SK-MEL-5 (cell line): ENCODE data around the gene PGS1. TPM values are rescaled to one million over a fixed set of nuclear protein-coding genes. Genes with fewer than 3 reads are reported as not detected.

ENCODE experiments used
- DNase-seq: peaks from one replicate; pipeline ENCODE4 v3.0.0-alpha.2; 2016; ENCODE audit warnings: low read depth, low spot score
- in situ Hi-C: cut with HindIII; loops from 2 replicates; pipeline ENCODE4 v1.10.0; 2016; ENCODE audit warnings: low sequenced_read_pairs, high pct_unique_total_duplicates, low pct_unique_long_range_greater_than_20kb
- small RNA-seq, 2 experiments: library from RNA; depleted of rRNA; stranded (forward); fragments of <200 nt; gene quantifications; one replicate each; pipeline ENCODE3, GENCODE V24; 2014
- total RNA-seq: library from RNA; depleted of rRNA; stranded (reverse); fragments of >200 nt; shearing (Covaris generic); gene quantifications from 2 replicates; pipeline ENCODE4 v1.2.3, GENCODE V29; 2014; rRNA removed

Gene PGS1
- total RNA-seq, 1 experiment from 2014 or later, result 43.5 TPM

DNA sequence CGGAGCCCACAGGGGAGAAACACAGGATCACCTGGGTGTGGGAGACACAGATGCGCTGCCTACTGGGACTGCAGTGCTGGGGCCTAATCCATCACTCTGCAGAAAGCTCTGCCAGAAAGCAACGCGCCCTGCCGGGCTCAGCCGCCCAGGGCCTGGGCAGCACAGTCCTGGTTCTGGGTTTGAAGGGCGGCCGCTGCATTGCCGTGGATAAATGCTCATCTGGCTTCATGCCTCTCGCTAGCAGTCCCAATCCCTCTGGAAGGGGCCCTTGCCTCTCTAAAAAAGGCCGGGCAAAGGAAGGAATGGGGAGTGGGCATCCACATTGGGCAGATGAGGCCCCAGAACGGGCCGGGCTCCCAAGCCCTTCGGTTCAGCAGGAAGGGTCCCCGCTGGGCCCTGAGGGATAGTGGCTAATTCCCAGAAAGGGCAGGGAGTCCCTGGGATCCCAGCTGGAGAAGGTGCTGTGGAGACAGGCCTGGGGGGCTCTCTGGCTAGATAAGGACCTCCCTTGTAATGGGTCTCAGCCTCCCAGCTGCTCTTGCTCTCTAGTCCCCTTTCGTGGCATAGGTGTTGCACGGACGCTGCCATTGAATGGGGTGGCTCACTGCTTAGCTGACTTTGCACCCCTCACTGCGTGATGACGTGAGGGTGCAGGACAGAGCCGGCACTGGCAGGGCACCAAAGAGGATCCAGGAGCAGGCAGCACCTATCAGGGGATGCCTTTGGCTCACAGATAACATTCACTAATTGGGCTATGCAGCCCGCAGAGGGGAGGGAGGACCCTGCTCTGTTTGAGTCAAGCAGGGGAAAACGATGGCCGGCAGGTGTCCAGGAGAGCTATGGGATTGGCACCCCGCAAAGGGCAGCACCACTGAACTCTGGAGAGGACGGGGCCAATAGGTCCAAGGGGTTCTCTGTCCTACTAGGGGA lies 88.6 kb downstream of the PGS1 start:
- DNase-seq, result no peak
- in situ Hi-C loops, result no loop called here

DNA sequence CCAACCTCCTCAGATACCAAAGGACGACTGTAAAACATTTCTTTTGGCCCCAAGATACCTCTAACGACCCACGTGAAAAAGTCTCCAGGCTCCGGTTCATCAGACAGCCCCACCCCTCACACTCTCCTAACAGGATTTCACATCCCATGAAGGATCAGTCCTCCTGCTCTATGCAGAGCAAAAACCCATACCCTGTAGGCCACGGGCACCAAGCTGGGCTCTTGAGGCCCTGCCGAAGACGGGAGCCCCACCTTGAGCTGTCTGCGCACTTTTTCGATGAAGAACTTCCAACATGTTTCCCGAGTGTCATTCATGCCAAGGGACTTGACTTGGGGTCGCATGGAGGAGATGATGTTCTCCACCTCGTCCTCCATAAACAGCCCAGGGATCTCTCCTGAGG lies 89.9 kb downstream of the PGS1 start:
- no peak for DNase-seq
- in situ Hi-C loops, result no loop called here

DNA sequence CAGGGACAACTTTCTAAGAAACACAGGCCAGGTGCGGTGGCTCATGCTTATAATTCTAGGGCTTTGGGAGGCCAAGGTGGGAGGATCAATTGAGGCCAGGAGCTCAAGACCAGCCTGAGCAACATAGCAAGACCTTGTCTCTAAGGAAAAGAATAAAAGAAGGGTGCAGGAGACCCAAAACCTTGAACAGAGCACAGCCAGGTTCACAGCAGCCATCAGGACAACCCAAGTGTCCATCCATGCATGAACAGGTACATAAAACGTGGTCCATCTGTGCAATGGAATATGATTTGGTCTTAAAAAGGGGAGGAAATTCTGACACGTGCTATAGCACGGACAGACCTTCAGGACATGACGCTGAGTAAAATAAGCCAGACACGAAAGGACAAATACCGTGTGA lies 91.0 kb downstream of the PGS1 start:
- no peak for DNase-seq
- in situ Hi-C loops, result no loop called here

DNA sequence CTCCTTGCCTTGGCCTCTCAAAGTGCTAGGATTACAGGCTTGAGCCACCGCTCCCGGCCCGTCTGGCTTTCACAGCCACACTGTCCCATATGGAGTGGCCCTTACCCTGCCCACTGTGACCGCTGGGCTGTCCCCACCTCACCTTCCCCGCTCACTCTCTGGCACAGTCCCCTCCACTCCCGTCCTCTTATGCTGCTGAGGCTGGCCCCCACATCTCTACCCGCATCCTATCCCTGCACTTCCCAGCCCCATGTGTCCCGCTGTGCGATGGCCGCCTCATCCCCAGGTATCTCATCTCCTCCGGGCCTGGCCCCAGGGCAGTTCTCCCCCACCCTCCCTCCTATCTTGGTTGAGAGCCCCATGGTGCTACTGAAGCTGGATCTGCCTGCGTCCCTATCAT lies 93.2 kb downstream of the PGS1 start:
- in situ Hi-C loops, result no loop called here
- DNase-seq, result no peak

GRCh38 chr17:78472035-78472905 lies 93.8 kb downstream of the PGS1 start:
- in situ Hi-C loops, result no loop called here
- DNase-seq, result no peak

DNA sequence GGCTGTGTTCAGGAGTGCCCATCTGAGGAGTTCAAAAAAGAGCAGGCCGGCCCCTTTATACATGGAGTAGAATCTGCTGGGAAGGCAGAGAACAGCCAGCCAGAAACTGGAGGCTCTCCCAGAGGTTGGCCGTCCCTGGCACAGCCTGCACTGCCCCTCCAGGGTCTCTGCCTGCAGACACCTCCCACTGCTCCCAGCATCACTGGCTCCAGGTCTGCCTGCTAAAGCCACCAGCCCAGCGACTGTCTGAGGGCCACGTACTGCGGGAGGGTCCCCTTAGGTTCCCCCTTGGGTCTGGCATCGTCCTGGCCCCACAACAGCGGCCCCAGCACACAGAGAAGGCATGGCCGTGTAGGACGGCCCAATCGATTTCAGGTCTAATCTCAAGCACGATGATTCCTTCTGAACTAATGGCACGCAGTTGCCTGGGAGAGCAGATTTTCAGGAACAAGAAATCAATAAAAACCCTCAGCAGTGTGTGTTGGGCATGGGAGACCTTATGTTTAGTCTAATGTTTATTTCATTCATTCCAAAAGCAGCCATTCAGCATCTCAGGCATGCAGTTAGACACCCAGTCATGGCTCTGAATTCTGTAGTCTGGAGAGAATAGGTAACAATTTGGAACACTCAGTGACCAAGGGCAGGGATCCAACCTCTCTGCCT lies 95.6 kb downstream of the PGS1 start:
- DNase-seq, result no peak
- in situ Hi-C loops, result no loop called here

Small RNA genes lying within 50 kb of the gene (small RNA-seq; reads per million reads assigned to genes)
- gene RF00415 (0 reads per million in 2 experiments), gene RN7SL236P (0 reads per million in 2 experiments)

Other genes with a start within 250 kb of the PGS1 start
- 281 and 299 TPM in 2 replicates for gene TMC6, start 249.9 kb upstream of the PGS1 start, total RNA-seq
- 0.45 and 2.0 TPM in 2 replicates for gene TMC8, start 247.9 kb upstream of the PGS1 start, total RNA-seq
- not detected in 2 replicates for gene C17orf99, start 232.3 kb upstream of the PGS1 start, total RNA-seq
- gene SYNGR2, start 210.1 kb upstream of the PGS1 start, total RNA-seq, result 68.5 and 87.2 TPM in 2 replicates
- 85.4 and 103 TPM in 2 replicates for gene TK1, start 191.6 kb upstream of the PGS1 start, total RNA-seq
- gene AFMID, start 191.3 kb upstream of the PGS1 start, total RNA-seq, result 46.6 and 59.0 TPM in 2 replicates
- 164 and 167 TPM in 2 replicates for gene BIRC5, start 164.4 kb upstream of the PGS1 start, total RNA-seq
- gene TMEM235, start 147.0 kb upstream of the PGS1 start, total RNA-seq, result not detected in 2 replicates
- 157 and 166 TPM in 2 replicates for gene SOCS3, start 18.6 kb upstream of the PGS1 start, total RNA-seq
- 0.05 and 0.24 TPM in 2 replicates for gene DNAH17, start 198.7 kb downstream of the PGS1 start, total RNA-seq